Lower leg skin (tissue), 4 donors: ENCODE results near the gene FMO2. TPM values are rescaled to one million over a fixed set of nuclear protein-coding genes. Genes with fewer than 3 reads are reported as not detected.

Experiments
- DNase-seq, 2 donors: peaks; one replicate each; pipeline ENCODE4 v3.0.0-alpha.2; 2019; ENCODE audit warnings: low spot score in 2 of 2
- H3K4me3 ChIP-seq: fragments of 200-600 bp; sonication (generic); 2 replicates; pipeline ENCODE4 v1.5.1; 2017; ENCODE audit warnings: mild to moderate bottlenecking, low read depth; ENCODE audit not compliant: poor library complexity, severe bottlenecking
- CTCF ChIP-seq, 3 donors: fragments of 450-650 bp; IDR thresholded peaks; one replicate each; pipeline ENCODE4 v1.5.1; 2016; ENCODE audit warnings: antibody characterized with exemption in 3 of 3, mild to moderate bottlenecking in 3 of 3, moderate library complexity in 2 of 3
- POLR2A ChIP-seq, 2 donors: fragments of 450-650 bp; IDR thresholded peaks; one replicate each; pipeline ENCODE4 v1.6.1; 2016 to 2017; ENCODE audit warnings: antibody characterized with exemption in 2 of 2, mild to moderate bottlenecking in 1 of 2, moderate library complexity in 1 of 2
- WGBS, 2 donors: methylation state at CpG; one replicate each; pipeline ENCODE4 v1.1.5; 2018; 5-methylcytosine and 5-hydroxymethylcytosine counted together
- intact Hi-C: fragments of 100-400 bp; cut with DNase I; formaldehyde crosslinking; loops from one replicate; pipeline ENCODE4 v1.15.0; 2023; ENCODE audit warnings: low total_unique reads
- total RNA-seq, 4 donors: library from RNA; depleted of rRNA; stranded (reverse); fragments of >200 nt; gene quantifications; one replicate each; pipeline ENCODE4 v1.1.0, GENCODE V29; 2016

FMO2 gene
- total RNA-seq, 4 donors from 2014 or later = 2.5 to 11.1 (median 9.8) TPM

- TF ChIP-seq POLR2A (IDR thresholded peaks at IDR 0.05) = no peak
- no peak for TF ChIP-seq CTCF (IDR thresholded peaks at IDR 0.05)
- no peak for DNase-seq
- intact Hi-C loops = no loop called here
- WGBS, 2 donors = 64 to 65% methylated on average over 3 of the region's 3 CpGs
- H3K4me3 ChIP-seq = no peak overlapping the region
Observed at GRCh38 chr1:171195767-171196166, 10.7 kb downstream of the FMO2 start.

GRCh38 chr1:171196351-171196750, 11.3 kb downstream of the FMO2 start:
- H3K4me3 ChIP-seq = no peak overlapping the region
- DNase-seq = no peak
- 85 to 89% methylated on average over 3 of the region's 3 CpGs for WGBS, 2 donors
- TF ChIP-seq POLR2A (IDR thresholded peaks at IDR 0.05) = no peak
- TF ChIP-seq CTCF (IDR thresholded peaks at IDR 0.05) = no peak
- intact Hi-C loops = no loop called here

- DNase-seq = no peak
- TF ChIP-seq POLR2A (IDR thresholded peaks at IDR 0.05) (no peak), CTCF (IDR thresholded peaks at IDR 0.05) (no peak)
- WGBS, 2 donors = 90 to 98% methylated on average over 3 of the region's 3 CpGs
- no peak overlapping the region for H3K4me3 ChIP-seq
- intact Hi-C loops = no loop called here
Observed at GRCh38 chr1:171198081-171198480, 13.0 kb downstream of the FMO2 start.

- intact Hi-C loops = no loop called here
- 91 to 95% methylated on average over 5 of the region's 5 CpGs for WGBS, 2 donors
- DNase-seq = no peak
- TF ChIP-seq POLR2A (IDR thresholded peaks at IDR 0.05) (no peak), CTCF (IDR thresholded peaks at IDR 0.05) (no peak)
- no peak overlapping the region for H3K4me3 ChIP-seq
Observed at GRCh38 chr1:171204296-171204695, 19.2 kb downstream of the FMO2 start.

- no peak overlapping the region for H3K4me3 ChIP-seq
- TF ChIP-seq CTCF (IDR thresholded peaks at IDR 0.05) (no peak), POLR2A (IDR thresholded peaks at IDR 0.05) (no peak)
- WGBS, 2 donors = 68 to 79% methylated on average over 3 of the region's 3 CpGs
- DNase-seq = no peak
- intact Hi-C loops = no loop called here
Observed at GRCh38 chr1:171206204-171206977, 21.3 kb downstream of the FMO2 start.

GRCh38 chr1:171206978-171207355, 21.9 kb downstream of the FMO2 start:
- WGBS, 2 donors = 67 to 85% methylated on average over 1 of the region's 1 CpG
- intact Hi-C loops = no loop called here
- TF ChIP-seq POLR2A (IDR thresholded peaks at IDR 0.05) = no peak
- peak in 1 of 2 donors; percentile 58 for DNase-seq
- no peak overlapping the region for H3K4me3 ChIP-seq
